NCI-H82 treated with DMSO at 0.1 percent for 48 hours (cell line): ENCODE data around the gene ERFL.

Experiments
- DNase-seq: peaks from one replicate; lab custom pipeline; 2025; ENCODE audit not compliant: unreplicated experiment; lab: John Stamatoyannopoulos, UW

The ERFL gene

GRCh38 chr19:41927497-41928192, 604 bp downstream of the ERFL start:
- no peak for DNase-seq

GRCh38 chr19:41926763-41927496, 1.3 kb downstream of the ERFL start:
- DNase-seq, result no peak

- DNase-seq, result no peak
Measured at GRCh38 chr19:41926028-41926762, 2.1 kb downstream of the ERFL start.

- no peak for DNase-seq
Measured at GRCh38 chr19:41925208-41926003, 2.8 kb downstream of the ERFL start.

GRCh38 chr19:41924151-41925145, 3.8 kb downstream of the ERFL start:
- DNase-seq, result no peak

GRCh38 chr19:41923045-41923788, 5.0 kb downstream of the ERFL start:
- DNase-seq, result no peak

GRCh38 chr19:41922585-41922984, 5.7 kb downstream of the ERFL start:
- no peak for DNase-seq

- DNase-seq, result no peak
Measured at GRCh38 chr19:41921577-41922576, 6.4 kb downstream of the ERFL start.

GRCh38 chr19:41920882-41921576, 7.2 kb downstream of the ERFL start:
- DNase-seq, result no peak

- no peak for DNase-seq
Measured at GRCh38 chr19:41919948-41920712, 8.1 kb downstream of the ERFL start.

GRCh38 chr19:41918653-41919244, 9.5 kb downstream of the ERFL start:
- DNase-seq, result no peak

GRCh38 chr19:41918095-41918494, 10.2 kb downstream of the ERFL start:
- DNase-seq, result no peak

- no peak for DNase-seq
Measured at GRCh38 chr19:41917676-41918075, 10.6 kb downstream of the ERFL start.

- no peak for DNase-seq
Measured at GRCh38 chr19:41915776-41916414, 12.4 kb downstream of the ERFL start.

- no peak for DNase-seq
Measured at GRCh38 chr19:41915021-41915775, 13.1 kb downstream of the ERFL start.
